ENCODE data around the gene CHN2. TPM values are rescaled to one million over a fixed set of nuclear protein-coding genes. Genes with fewer than 3 reads are reported as not detected.

The CHN2 gene
- total RNA-seq, 2 experiments from 2014 or later: 1.7 to 1.8 TPM

DNA sequence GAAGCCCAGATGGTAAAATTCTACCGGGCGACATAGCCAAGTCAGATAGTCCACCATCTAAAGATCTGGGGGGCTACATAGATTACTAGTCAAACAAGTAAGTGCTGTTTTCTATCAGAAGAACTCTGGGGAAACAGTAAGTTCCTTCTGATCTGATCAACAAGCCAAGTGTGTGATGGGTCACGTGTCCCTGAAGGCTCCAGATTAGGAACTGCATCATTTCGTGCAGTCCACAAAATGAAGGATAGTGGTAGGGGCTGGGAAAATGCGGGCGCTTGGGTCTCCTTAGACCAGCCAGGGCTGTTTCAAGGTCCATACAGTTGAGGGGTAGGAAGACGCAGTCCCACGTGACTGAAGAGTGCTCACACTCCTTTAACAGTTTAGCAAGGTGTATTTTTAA lies 1.8 kb upstream of the CHN2 start:
- ChIA-PET CTCF (no interaction called here), POLR2A (no interaction called here)
- DNase-seq (no peak), ATAC-seq (no peak)
- peaks cover 30% of the 10 kb centered on the region for H3K27me3 Mint-ChIP-seq
- no peaks in the 10 kb centered on the region for H3K9me3 Mint-ChIP-seq
- no peak overlapping the region for H3K4me3 Mint-ChIP-seq
- TF ChIP-seq CTCF (IDR thresholded peaks at IDR 0.05): no peak
- intact Hi-C loops (cut with micrococcal nuclease): loop anchor here (2.0 kb wide), 1 partner anchor 216 kb away; no protein-coding TSS in a partner anchor
- peaks cover 23% of the 10 kb centered on the region for H3K4me1 Mint-ChIP-seq (ENCODE audit: low read depth)
- H3K36me3 Mint-ChIP-seq (ENCODE audit: low read depth): no peaks in the 10 kb centered on the region
- H3K27ac Mint-ChIP-seq: no peak overlapping the region

DNA sequence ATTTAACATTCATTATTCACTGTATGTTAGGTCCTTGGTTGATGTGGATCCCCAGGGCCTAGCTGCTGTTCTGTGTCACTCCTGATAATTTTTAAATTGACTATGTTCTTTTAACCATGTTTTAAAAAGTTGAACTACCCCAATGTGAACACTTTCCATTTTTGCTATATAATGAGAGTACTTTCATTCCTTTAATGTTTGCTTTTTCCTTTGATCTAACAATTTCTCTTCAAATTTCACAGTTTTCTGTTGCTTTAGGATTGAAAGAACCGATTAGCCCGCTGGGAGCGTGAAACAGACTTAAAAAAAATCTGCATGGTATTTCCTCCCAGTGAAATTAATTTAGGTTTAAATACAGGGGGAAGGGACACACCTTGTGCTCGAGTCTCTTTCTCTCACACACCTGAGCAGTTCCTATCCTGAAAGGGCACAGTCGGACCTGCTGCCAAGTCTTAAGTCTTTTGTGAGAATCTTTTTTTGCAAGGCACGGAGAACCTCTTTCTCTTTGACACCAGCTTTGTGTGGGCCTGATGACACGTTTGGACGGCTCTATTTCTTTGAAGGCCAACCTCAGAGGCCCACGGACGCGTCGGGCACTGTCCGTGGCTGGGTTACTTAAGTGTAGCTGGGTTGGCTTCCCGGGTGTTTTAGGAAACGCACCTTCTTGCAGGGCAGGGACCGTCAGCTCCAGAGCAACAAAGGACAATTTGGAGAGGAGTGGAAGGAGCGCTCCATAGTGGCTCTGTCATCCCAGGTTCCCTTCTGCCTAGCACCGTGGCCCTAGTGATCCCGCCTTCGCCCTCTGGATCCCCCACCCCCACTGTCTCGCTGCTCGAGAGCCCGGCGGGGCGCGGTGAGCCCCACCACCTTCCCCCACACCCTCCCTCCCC lies 1.0 kb upstream of the CHN2 start:
- H3K4me1 Mint-ChIP-seq (ENCODE audit: low read depth): peaks cover 23% of the 10 kb centered on the region
- ChIA-PET CTCF (no interaction called here), POLR2A (no interaction called here)
- peaks cover 34% of the 10 kb centered on the region for H3K27me3 Mint-ChIP-seq
- TF ChIP-seq CTCF (IDR thresholded peaks at IDR 0.05): no peak
- no peak overlapping the region for H3K27ac Mint-ChIP-seq
- ATAC-seq (no peak), DNase-seq (no peak)
- intact Hi-C loops (cut with micrococcal nuclease): loop anchor here (2.0 kb wide), 1 partner anchor 215 kb away; no protein-coding TSS in a partner anchor
- H3K36me3 Mint-ChIP-seq (ENCODE audit: low read depth): no peaks in the 10 kb centered on the region
- H3K9me3 Mint-ChIP-seq: no peaks in the 10 kb centered on the region
- H3K4me3 Mint-ChIP-seq: peak overlapping the region; percentile 42

DNA sequence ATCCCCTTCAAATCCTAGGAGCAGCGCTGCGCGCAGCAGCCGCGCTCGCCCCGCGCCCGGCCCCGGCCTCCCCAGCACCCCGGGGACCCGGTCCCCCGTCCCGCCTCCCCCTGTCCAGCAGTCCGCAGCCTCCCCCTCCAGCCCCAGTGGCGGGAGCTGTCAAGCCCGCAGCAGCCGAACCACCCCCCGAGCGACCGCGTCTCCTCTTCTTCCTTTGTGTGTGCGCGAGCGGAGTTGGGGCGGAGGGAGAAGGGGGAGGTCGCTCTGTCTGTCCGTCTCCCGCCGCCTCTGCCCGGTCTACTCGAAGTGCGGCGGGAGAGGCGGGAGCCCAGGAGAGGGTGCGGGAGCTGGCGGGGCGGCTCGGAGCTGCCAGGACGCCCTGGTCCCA lies 375 bp upstream of the CHN2 start:
- intact Hi-C loops (cut with micrococcal nuclease): no loop called here
- peaks cover 23% of the 10 kb centered on the region for H3K4me1 Mint-ChIP-seq (ENCODE audit: low read depth)
- ATAC-seq: no peak

GRCh38 chr7:29196191-29196590 lies 1.6 kb downstream of the CHN2 start:
- peak overlapping the region; percentile 85 for H3K4me3 Mint-ChIP-seq
- TF ChIP-seq CTCF (IDR thresholded peaks at IDR 0.05): no peak
- intact Hi-C loops (cut with micrococcal nuclease): loop anchor here (5.0 kb wide), 3 partner anchors 46 to 141 kb away; no protein-coding TSS in a partner anchor
- peak overlapping the region; percentile 49 for H3K27ac Mint-ChIP-seq
- POLR2A ChIA-PET: interaction anchor here (0.6 to 1.5 kb wide), 4 partner anchors 11 to 626 kb away, joined by 3 to 4 read pairs (median 3); no protein-coding TSS in a partner anchor
- peaks cover 25% of the 10 kb centered on the region for H3K4me1 Mint-ChIP-seq (ENCODE audit: low read depth)
- no peaks in the 10 kb centered on the region for H3K9me3 Mint-ChIP-seq
- DNase-seq (peak; percentile 64), ATAC-seq (peak; percentile 62)
- H3K36me3 Mint-ChIP-seq (ENCODE audit: low read depth): no peaks in the 10 kb centered on the region
- CTCF ChIA-PET: interaction anchor here (0.8 to 2.1 kb wide), 6 partner anchors 9 to 274 kb away, joined by 3 to 9 read pairs (median 4); no protein-coding TSS in a partner anchor
- peaks cover 39% of the 10 kb centered on the region for H3K27me3 Mint-ChIP-seq

More for the DNA sequence above, 375 bp upstream of the CHN2 start:
- no peak for TF ChIP-seq CTCF (IDR thresholded peaks at IDR 0.05)
- Mint-ChIP-seq H3K27ac (no peak overlapping the region), H3K4me3 (peak overlapping the region; percentile 85), H3K27me3 (peaks cover 36% of the 10 kb centered on the region), H3K36me3 (ENCODE audit: low read depth) (no peaks in the 10 kb centered on the region), H3K9me3 (no peaks in the 10 kb centered on the region)
- CTCF ChIA-PET: interaction anchor here (1.5 kb wide), 1 partner anchor 214 kb away, joined by 3 read pairs; no protein-coding TSS in a partner anchor
- DNase-seq: no peak
- POLR2A ChIA-PET: no interaction called here

All from activated CD8-positive, alpha-beta T cell treated with anti-CD3 and anti-CD28 coated beads for 36 hours (primary cell).